A673 (cell line): ENCODE measurements around the gene PCIF1. TPM values are rescaled to one million over a fixed set of nuclear protein-coding genes. Genes with fewer than 3 reads are reported as not detected.

Experiments used
- BruUV-seq: library from RNA; stranded (reverse); fragments of 400-500 nt; replicated peaks from 2 replicates; lab custom pipeline; 2021; lab: Mats Ljungman, UMichigan
- CTCF ChIA-PET: fragments of 300-600 bp; sonication (Branson Sonifier 250); formaldehyde crosslinking; loops from one replicate; lab custom pipeline; 2022; ENCODE audit warnings: antibody characterized with exemption; lab: Charles Lee
- POLR2A ChIA-PET: fragments of 300-600 bp; sonication (Branson Sonifier 250); formaldehyde crosslinking; loops from one replicate; lab custom pipeline; 2022; ENCODE audit warnings: antibody characterized with exemption; ENCODE audit not compliant: low non-redundant PET; lab: Charles Lee
- DNase-seq: peaks from one replicate; pipeline ENCODE4 v3.0.0-alpha.2; 2015; ENCODE audit warnings: low spot score
- H3K27ac ChIP-seq: fragments of 200-600 bp; sonication (generic); 2 replicates; pipeline ENCODE4 v1.5.1; 2016; ENCODE audit warnings: mixed run types, low read depth, mild to moderate bottlenecking, mixed read lengths, antibody characterized with exemption, low read length; ENCODE audit not compliant: poor library complexity, severe bottlenecking
- H3K27me3 ChIP-seq: fragments of 200-600 bp; sonication (generic); replicated peaks from 2 replicates; pipeline ENCODE4 v1.6.1; 2017; ENCODE audit warnings: mixed run types, low read depth, mild to moderate bottlenecking, mixed read lengths, antibody characterized with exemption, low read length; ENCODE audit not compliant: insufficient read depth, poor library complexity
- H3K36me3 ChIP-seq: fragments of 200-600 bp; sonication (generic); 2 replicates; pipeline ENCODE4 v1.6.1; 2016; ENCODE audit warnings: mixed run types, mild to moderate bottlenecking, mixed read lengths, antibody characterized with exemption, low read length; ENCODE audit not compliant: insufficient read depth, poor library complexity, severe bottlenecking
- H3K4me1 ChIP-seq: fragments of 200-600 bp; sonication (generic); 2 replicates; pipeline ENCODE4 v1.6.1; 2017; ENCODE audit warnings: mixed run types, mild to moderate bottlenecking, mixed read lengths, antibody characterized with exemption, low read length; ENCODE audit not compliant: insufficient read depth, poor library complexity, severe bottlenecking
- H3K4me3 ChIP-seq: fragments of 200-600 bp; sonication (generic); 2 replicates; pipeline ENCODE4 v1.5.1; 2016; ENCODE audit warnings: low read depth, mixed run types, mild to moderate bottlenecking, mixed read lengths, low read length; ENCODE audit not compliant: poor library complexity, severe bottlenecking
- H3K9me3 ChIP-seq: fragments of 200-600 bp; sonication (generic); 2 replicates; pipeline ENCODE4 v1.6.1; 2016; ENCODE audit warnings: mixed run types, low read depth, mild to moderate bottlenecking, mixed read lengths, antibody characterized with exemption, low read length; ENCODE audit not compliant: poor library complexity, severe bottlenecking
- EZH2 ChIP-seq: fragments of 200-600 bp; sonication (generic); IDR thresholded peaks from 2 replicates; pipeline ENCODE4 v1.6.1; 2017; ENCODE audit warnings: borderline replicate concordance, low read depth, mild to moderate bottlenecking, mixed read lengths, antibody characterized with exemption, low read length; ENCODE audit not compliant: poor library complexity, severe bottlenecking
- intact Hi-C: fragments of 100-400 bp; cut with micrococcal nuclease; formaldehyde crosslinking; loops from one replicate; pipeline ENCODE4 v1.10.0; 2022; ENCODE audit not compliant: unreplicated experiment
- total RNA-seq: library from RNA; stranded (reverse); gene quantifications from 2 replicates; pipeline ENCODE4 v1.2.3, GENCODE V29; 2021
- TF ChIP-seq, protein P1 (sequence below): fragments of 300-800, 200-600 bp; sonication (generic); conservative IDR thresholded peaks from 2 replicates; pipeline ENCODE4 v1.5.1; 2017; ENCODE audit warnings: low read depth, mild to moderate bottlenecking, antibody characterized with exemption, low read length, moderate library complexity, mixed read lengths

PCIF1 gene
- total RNA-seq, 1 experiment from 2014 or later: 47.5 TPM

DNA sequence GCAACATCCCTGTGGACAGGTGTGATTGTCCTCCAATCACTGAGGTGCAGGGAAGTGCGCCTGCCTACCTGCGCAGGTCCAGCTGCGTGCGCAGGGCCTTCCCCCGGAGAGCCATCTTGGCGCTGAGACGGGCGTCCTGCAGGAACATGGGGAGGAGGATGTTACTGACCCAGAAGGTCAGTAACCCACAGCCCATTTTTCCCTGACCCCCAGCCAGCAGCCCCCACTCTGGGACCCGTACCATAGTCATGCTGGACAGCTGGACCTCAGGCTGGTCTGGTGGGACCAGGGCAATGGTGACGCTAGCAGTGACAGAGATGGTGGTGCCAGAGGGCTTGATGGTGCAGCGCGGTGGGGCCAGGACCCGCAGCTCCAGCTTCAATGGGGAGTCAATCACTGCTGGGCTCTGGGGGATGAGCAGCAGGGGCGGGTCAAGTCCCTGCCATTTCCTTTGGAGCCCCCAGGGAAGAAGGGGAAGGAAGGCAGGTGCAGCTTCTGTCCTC, 32.2 kb upstream of the PCIF1 start:
- POLR2A ChIA-PET: no interaction called here
- H3K36me3 ChIP-seq: peaks cover 51% of the 10 kb centered on the region

GRCh38 chr20:45904583-45905504, 29.6 kb upstream of the PCIF1 start:
- H3K4me3 ChIP-seq: no peak overlapping the region
- TF ChIP-seq, protein P1, sequence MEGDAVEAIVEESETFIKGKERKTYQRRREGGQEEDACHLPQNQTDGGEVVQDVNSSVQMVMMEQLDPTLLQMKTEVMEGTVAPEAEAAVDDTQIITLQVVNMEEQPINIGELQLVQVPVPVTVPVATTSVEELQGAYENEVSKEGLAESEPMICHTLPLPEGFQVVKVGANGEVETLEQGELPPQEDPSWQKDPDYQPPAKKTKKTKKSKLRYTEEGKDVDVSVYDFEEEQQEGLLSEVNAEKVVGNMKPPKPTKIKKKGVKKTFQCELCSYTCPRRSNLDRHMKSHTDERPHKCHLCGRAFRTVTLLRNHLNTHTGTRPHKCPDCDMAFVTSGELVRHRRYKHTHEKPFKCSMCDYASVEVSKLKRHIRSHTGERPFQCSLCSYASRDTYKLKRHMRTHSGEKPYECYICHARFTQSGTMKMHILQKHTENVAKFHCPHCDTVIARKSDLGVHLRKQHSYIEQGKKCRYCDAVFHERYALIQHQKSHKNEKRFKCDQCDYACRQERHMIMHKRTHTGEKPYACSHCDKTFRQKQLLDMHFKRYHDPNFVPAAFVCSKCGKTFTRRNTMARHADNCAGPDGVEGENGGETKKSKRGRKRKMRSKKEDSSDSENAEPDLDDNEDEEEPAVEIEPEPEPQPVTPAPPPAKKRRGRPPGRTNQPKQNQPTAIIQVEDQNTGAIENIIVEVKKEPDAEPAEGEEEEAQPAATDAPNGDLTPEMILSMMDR: no peak
- TF ChIP-seq EZH2: no peak
- ChIA-PET CTCF (no interaction called here), POLR2A (interaction anchor here (0.5 kb wide), 1 partner anchor 59 kb away, joined by 3 read pairs; no protein-coding TSS in a partner anchor)
- H3K4me1 ChIP-seq: no peaks in the 10 kb centered on the region
- H3K27me3 ChIP-seq: no peaks in the 10 kb centered on the region
- no peak for DNase-seq
- no TSS peak for BruUV-seq
- H3K27ac ChIP-seq: no peak overlapping the region
- intact Hi-C loops: no loop called here
- peaks cover 41% of the 10 kb centered on the region for H3K36me3 ChIP-seq
- H3K9me3 ChIP-seq: no peaks in the 10 kb centered on the region

More for the DNA sequence above, 32.2 kb upstream of the PCIF1 start:
- CTCF ChIA-PET: no interaction called here
- no peaks in the 10 kb centered on the region for H3K27me3 ChIP-seq
- H3K9me3 ChIP-seq: no peaks in the 10 kb centered on the region
- no peak overlapping the region for H3K4me3 ChIP-seq
- no peak for DNase-seq
- H3K27ac ChIP-seq: no peak overlapping the region
- H3K4me1 ChIP-seq: no peaks in the 10 kb centered on the region
- intact Hi-C loops: no loop called here
- BruUV-seq: no TSS peak
- TF ChIP-seq, protein P1: no peak
- TF ChIP-seq EZH2: no peak

DNA sequence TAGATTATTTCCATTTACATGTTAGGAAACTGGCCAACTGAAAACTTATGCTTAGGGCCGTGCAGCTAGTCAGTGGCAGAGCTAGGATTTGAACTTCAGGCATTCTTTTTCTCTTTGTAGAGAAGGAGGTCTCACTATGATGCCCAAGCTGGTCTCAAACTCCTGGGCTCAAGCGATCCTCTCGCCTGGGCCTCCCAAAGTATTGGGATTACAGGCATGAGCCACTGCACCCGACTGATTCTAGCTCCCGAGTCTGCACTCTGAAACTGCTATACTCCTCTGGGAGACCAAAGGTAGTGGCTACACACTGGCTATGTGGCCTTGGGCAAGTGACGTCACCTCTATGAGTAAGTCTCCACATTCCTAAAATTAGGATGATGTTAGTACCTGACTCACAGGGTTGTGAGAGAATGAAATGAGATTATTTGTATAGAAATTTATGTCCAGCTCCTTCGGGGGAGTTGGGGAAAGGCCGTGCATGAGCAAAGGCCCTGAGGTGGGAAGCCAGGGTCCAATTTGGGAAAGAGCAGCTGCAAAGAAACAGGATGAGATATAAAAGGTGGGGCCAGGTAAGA, 28.9 kb upstream of the PCIF1 start:
- Histone ChIP-seq H3K36me3 (peaks cover 37% of the 10 kb centered on the region), H3K4me1 (peaks cover 3% of the 10 kb centered on the region), H3K4me3 (no peak overlapping the region), H3K27ac (no peak overlapping the region), H3K27me3 (no peaks in the 10 kb centered on the region), H3K9me3 (no peaks in the 10 kb centered on the region)
- DNase-seq: no peak
- POLR2A ChIA-PET: no interaction called here
- intact Hi-C loops: no loop called here
- CTCF ChIA-PET: no interaction called here
- no TSS peak for BruUV-seq
- TF ChIP-seq EZH2: no peak
- TF ChIP-seq, protein P1: no peak
